Urinary bladder (tissue), 4 donors: ENCODE measurements around the gene AKAP6. TPM values are rescaled to one million over a fixed set of nuclear protein-coding genes. Genes with fewer than 3 reads are reported as not detected.

ENCODE experiments used
- DNase-seq: peaks from one replicate; pipeline ENCODE4 v3.0.0-alpha.2; 2015; ENCODE audit errors: extremely low spot score
- H3K27ac ChIP-seq: one replicate; pipeline ENCODE4 v1.5.1; 2013; ENCODE audit warnings: low read depth, mild to moderate bottlenecking, moderate library complexity
- H3K36me3 ChIP-seq: one replicate; pipeline ENCODE4 v1.6.1; 2013; ENCODE audit warnings: mild to moderate bottlenecking, moderate library complexity; ENCODE audit not compliant: insufficient read depth
- H3K4me1 ChIP-seq: one replicate; pipeline ENCODE4 v1.6.1; 2013; ENCODE audit warnings: mild to moderate bottlenecking, moderate library complexity; ENCODE audit not compliant: insufficient read depth
- H3K4me3 ChIP-seq: one replicate; pipeline ENCODE4 v1.5.1; 2013; ENCODE audit warnings: low read depth, low read length
- WGBS: extraction: QIAGEN DNeasy Blood & Tissue Kit; methylation state at CpG from one replicate; pipeline ENCODE4 v1.1.7; 2013; 5-methylcytosine and 5-hydroxymethylcytosine counted together
- polyA plus RNA-seq: library from polyadenylated mRNA; stranded (reverse); fragments of 200-250 nt; gene quantifications from one replicate; pipeline ENCODE4 v1.2.3, GENCODE V29; 2013
- total RNA-seq: library from RNA; depleted of rRNA; stranded (reverse); fragments of >200 nt; gene quantifications from one replicate; pipeline ENCODE4 v1.2.3, GENCODE V29; 2014
- donor health status: healthy with polysubstance abuse.
- donor health status: healthy.

The AKAP6 gene
- total and polyA plus RNA-seq, 2 donors: 7.3 to 43.0 TPM

DNA sequence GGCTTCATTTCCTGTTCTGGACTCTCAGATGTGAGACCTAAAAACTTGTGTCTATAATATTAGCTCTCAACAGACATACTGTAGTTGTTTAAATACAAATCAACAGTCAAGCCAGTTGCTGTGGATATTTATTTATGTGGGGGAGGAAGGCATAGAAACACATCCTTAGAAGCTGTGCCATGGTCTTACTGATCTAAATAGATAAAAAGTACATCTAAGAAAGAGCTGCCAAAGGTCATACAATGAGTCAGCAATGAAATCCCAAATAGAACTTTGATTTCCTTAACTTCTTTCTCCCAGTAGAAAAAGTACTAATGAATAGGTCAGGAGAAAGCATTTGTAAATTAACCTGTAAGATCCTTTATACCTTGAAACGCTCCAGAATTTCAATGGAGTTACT is 185.1 kb downstream of the AKAP6 start:
- no peak for DNase-seq
- Histone ChIP-seq H3K4me3 (no peak overlapping the region), H3K36me3 (no peaks in the 10 kb centered on the region), H3K27ac (no peak overlapping the region), H3K4me1 (no peaks in the 10 kb centered on the region)
- 0% methylated on average over 1 of the region's 1 CpG for WGBS

DNA sequence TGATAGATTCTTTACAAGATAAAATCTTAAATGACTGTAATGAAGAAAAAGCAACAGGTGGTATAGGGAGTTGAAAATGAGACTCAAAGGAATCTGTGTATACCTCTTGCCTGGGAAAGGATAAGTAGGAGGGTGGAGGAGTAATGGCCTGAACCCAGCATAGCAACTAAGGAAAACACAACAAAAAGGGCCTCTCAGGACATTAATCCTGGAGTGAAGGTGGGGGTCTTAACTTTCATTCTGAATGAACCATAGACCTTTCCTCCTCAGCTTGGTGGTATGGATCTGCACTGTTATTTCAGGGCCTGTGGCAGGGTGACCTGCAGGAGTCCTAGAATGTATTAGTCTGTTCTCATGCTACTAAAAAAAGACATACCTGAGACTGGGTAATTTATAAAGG is 185.6 kb downstream of the AKAP6 start:
- no peak overlapping the region for H3K4me3 ChIP-seq
- H3K27ac ChIP-seq: no peak overlapping the region
- DNase-seq: no peak
- no peaks in the 10 kb centered on the region for H3K36me3 ChIP-seq
- no peaks in the 10 kb centered on the region for H3K4me1 ChIP-seq

DNA sequence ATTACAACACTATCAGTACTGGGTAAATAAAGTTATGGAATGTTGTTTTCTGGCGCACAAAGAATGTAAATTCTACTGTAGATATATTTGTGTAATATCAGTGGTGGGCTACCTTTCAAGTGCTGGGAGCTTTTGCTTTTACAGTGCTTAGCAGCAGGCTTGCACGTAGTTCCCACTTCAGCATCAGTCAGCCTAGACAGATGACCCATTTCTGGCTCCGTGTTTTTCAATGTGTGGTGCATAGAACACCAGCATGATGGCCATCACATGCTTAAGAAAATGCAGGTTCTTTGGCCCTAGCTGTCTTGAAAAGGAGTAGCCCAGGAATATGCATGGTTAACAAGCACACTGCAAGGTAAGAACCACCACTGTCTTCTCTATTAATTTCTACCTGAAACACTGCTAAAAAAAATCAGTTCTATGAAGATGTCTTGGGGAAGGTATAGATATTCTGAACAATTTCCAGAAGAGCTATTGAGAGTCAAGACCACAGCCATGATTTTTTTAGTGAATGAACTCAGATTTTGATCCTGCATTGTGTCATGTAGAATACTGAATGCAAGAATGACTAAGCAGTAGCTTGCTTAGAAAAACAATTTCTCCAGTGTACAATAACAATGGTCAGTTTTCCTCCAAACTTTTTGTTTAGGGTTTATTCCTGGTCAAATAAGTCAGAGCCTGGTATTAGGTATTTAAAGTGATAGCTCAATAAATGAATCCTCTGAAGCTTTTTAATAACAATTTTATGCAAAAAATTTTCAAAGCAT is 195.7 kb downstream of the AKAP6 start:
- 58% methylated on average over 3 of the region's 3 CpGs for WGBS

DNA sequence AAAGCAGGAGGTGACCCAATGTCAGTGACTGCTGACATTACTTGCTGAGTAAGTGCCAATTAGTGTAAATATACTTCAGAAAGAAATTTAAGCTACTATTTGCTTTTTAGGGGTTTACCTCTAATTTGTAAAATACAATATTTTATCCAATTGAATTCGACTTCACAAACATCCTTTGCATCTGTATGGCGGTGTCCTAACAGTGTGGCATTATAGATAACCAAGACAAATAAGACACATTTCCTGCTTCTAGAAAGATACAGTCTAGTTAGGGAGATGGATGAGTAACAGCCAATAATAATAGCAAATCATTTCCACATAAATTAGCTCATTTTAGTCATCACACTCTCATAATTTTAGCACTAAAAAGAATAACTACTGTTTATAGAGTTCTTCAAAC is 196.5 kb downstream of the AKAP6 start:
- 90% methylated on average over 2 of the region's 2 CpGs for WGBS
- no peaks in the 10 kb centered on the region for H3K36me3 ChIP-seq
- no peak overlapping the region for H3K27ac ChIP-seq
- no peak for DNase-seq
- no peak overlapping the region for H3K4me3 ChIP-seq
- no peaks in the 10 kb centered on the region for H3K4me1 ChIP-seq

More for the DNA sequence above, 195.7 kb downstream of the AKAP6 start:
- Histone ChIP-seq H3K36me3 (no peaks in the 10 kb centered on the region), H3K27ac (no peak overlapping the region), H3K4me1 (no peaks in the 10 kb centered on the region), H3K4me3 (no peak overlapping the region)
- no peak for DNase-seq

DNA sequence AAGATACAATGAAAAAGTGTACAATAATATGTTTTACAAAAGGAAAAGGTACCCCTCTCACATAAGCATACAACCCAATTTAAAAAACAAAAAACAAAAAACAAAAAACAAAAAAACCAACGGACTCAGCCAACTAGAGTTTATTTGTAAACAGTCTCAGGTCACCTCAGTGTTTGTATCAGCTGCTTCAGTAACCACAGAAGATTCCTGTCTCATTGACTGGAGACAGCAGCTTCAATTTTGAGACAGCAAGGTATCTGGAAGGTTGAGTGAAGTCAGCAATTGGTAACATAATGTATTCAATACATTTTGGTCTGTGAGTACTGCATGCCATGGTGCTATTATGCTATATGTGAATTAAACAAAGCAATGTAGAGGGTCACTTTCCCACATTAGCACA is 201.7 kb downstream of the AKAP6 start:
- no peaks in the 10 kb centered on the region for H3K4me1 ChIP-seq
- no peak overlapping the region for H3K4me3 ChIP-seq
- WGBS: 35% methylated on average over 1 of the region's 1 CpG
- H3K36me3 ChIP-seq: no peaks in the 10 kb centered on the region
- H3K27ac ChIP-seq: no peak overlapping the region
- DNase-seq: no peak

DNA sequence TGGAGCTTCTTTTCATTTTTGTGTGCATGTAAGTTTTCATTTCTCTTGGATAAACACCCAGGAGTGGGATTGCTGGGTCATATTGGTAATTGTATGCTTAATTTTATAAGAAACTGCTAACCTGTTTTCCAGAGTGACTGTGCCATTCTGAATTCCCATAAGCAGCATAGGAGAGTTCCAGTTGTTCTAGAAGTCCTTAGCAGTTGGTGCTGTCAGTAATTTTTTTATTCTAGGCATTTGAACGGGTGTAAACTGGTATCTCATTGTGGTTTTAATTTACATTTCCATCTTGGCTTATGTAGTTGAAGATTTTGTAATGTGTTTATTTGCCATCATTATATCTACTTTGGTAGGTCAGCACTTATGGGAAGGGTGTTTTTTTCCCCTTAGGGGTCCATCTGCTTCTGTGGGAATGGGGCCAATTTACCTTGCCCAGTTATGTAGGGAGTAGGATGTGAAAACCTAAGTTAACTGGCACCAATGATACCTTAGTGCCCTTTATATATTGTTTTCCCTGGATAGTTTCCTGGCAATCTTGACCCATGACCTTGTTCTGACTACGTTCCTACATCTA is 202.9 kb downstream of the AKAP6 start:
- Histone ChIP-seq H3K4me1 (no peaks in the 10 kb centered on the region), H3K4me3 (no peak overlapping the region), H3K36me3 (no peaks in the 10 kb centered on the region), H3K27ac (no peak overlapping the region)
- WGBS: 70% methylated on average over 2 of the region's 2 CpGs
- no peak for DNase-seq

DNA sequence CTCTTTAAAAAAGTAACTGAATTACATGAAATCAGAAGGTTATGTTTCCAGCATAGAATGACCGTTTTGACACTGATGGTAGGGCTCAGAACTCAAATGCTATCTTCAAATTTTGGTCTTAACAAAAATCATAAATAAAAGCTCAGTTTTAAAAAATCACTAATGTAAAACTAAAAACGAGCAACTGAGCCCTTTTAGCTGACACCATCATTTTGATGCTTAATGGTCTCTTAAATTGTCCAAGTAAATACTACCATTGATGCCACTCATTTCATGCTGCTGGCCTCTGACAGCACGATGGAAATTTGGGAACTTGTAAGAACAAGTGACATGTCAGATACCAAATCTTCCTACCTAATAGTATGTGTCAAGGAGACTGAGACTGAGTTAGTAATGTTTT is 205.0 kb downstream of the AKAP6 start:
- Histone ChIP-seq H3K27ac (no peak overlapping the region), H3K4me1 (no peaks in the 10 kb centered on the region), H3K36me3 (no peaks in the 10 kb centered on the region), H3K4me3 (no peak overlapping the region)
- 79% methylated on average over 3 of the region's 3 CpGs for WGBS
- DNase-seq: no peak

DNA sequence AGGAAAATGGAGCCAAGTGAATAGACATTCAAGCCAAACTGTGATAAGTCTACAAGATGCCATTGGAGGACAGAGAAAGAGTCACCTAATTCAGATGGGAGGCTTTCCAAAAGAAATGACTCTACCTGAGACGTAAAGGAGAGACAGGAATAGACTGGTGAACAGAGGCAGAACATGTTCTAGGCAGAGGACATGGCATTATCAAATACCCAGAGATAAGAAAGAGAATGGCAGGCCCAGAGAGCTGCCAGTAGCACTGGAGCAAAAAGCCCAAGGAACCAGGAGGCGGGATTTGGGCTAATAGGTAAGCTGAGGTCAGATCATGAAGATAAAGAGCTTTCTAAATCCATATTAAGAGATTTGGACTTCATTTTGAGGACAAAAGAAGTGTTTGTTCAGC is 207.1 kb downstream of the AKAP6 start:
- no peak overlapping the region for H3K4me3 ChIP-seq
- DNase-seq: no peak
- WGBS: 89% methylated on average over 2 of the region's 2 CpGs
- H3K36me3 ChIP-seq: no peaks in the 10 kb centered on the region
- H3K4me1 ChIP-seq: no peaks in the 10 kb centered on the region
- no peak overlapping the region for H3K27ac ChIP-seq

DNA sequence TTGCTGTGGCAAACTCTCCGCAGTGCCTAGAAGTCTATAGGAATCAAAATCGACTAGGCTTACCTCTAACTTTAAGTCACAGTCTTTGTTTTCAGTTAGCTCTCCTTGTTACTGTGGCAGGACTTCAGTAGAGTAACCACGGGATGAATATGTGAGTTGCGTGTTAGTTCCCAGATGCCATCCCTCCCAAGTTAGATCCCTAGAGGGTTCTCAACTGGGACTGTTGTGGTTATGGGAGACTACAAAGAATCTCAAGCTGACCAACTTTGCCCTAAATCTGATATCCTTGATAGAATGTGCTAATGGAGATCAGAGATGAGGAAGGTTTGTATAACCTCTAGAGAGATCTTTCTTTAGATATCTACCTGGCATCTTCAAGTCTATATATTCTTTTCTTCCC is 208.1 kb downstream of the AKAP6 start:
- Histone ChIP-seq H3K4me1 (no peaks in the 10 kb centered on the region), H3K36me3 (no peaks in the 10 kb centered on the region), H3K4me3 (no peak overlapping the region), H3K27ac (no peak overlapping the region)
- WGBS: 79% methylated on average over 4 of the region's 4 CpGs
- DNase-seq: no peak

DNA sequence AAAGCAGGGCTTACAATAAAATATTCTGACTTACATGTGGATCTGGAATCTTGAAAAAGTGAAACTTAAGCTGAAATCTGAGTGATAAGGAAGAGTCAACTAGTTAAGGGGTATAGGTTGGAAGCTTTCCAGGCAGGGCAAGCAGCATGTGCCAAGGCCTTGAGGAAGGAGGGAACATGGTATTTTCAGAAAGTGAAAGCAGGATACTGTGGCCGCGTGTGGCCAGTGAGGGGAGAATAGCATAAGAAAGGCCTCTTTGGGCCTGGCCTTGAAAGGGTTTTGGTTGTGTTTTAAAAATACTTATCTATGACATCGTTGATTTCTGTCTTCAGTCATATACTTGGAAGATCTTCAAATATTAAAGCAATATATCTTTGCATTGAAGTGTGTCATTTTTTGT is 213.4 kb downstream of the AKAP6 start:
- no peak overlapping the region for H3K27ac ChIP-seq

DNA sequence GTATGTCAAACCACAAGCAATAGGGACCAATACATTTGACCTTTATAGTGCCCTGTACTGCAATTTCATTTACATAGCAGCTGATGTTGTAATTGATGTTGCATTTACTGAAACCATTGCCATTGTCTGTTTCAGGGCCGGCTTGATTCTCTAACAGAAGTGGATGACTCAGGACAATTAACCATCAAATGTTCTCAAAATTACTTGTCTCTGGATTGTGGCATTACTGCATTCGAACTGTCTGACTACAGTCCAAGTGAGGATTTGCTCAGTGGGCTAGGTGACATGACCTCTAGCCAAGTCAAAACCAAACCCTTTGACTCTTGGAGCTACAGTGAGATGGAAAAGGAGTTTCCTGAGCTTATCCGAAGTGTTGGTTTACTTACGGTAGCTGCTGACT is 216.0 kb downstream of the AKAP6 start:
- Histone ChIP-seq H3K4me1 (no peaks in the 10 kb centered on the region), H3K4me3 (no peak overlapping the region), H3K27ac (no peak overlapping the region), H3K36me3 (no peaks in the 10 kb centered on the region)
- no peak for DNase-seq
- 89% methylated on average over 4 of the region's 4 CpGs for WGBS

More for the DNA sequence above, 213.4 kb downstream of the AKAP6 start:
- Histone ChIP-seq H3K4me1 (no peaks in the 10 kb centered on the region), H3K36me3 (no peaks in the 10 kb centered on the region), H3K4me3 (no peak overlapping the region)
- DNase-seq: no peak
- WGBS: 50% methylated on average over 3 of the region's 3 CpGs

DNA sequence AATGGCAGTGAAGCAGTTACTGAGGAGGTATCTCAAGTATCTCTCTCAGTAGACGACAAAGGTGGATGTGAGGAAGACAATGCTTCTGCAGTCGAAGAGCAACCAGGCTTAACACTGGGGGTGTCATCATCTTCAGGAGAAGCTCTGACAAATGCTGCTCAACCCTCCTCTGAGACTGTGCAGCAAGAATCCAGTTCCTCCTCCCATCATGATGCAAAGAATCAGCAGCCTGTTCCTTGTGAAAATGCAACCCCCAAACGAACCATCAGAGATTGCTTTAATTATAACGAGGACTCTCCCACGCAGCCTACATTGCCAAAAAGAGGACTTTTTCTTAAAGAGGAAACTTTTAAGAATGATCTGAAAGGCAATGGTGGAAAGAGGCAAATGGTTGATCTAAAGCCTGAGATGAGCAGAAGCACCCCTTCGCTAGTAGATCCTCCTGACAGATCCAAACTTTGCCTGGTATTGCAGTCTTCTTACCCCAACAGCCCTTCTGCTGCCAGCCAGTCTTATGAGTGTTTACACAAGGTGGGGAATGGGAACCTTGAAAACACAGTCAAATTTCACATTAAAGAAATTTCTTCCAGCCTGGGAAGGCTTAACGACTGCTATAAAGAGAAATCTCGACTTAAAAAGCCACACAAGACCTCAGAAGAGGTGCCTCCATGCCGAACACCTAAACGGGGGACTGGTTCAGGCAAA is 216.6 kb downstream of the AKAP6 start:
- 61% methylated on average over 10 of the region's 10 CpGs for WGBS
- no peaks in the 10 kb centered on the region for H3K36me3 ChIP-seq
- H3K27ac ChIP-seq: no peak overlapping the region
- no peaks in the 10 kb centered on the region for H3K4me1 ChIP-seq
- DNase-seq: no peak
- no peak overlapping the region for H3K4me3 ChIP-seq

DNA sequence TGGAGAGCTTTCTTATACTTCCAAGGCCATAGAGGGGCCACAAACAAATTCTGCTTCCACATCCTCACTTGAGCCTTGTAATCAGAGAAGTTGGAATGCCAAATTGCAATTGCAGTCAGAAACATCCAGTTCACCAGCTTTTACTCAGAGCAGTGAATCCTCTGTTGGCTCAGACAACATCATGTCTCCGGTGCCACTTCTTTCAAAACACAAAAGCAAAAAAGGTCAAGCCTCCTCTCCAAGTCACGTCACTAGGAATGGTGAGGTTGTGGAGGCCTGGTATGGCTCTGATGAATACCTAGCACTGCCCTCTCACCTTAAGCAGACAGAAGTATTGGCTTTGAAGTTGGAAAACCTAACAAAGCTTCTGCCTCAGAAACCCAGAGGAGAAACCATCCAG is 217.1 kb downstream of the AKAP6 start:
- H3K27ac ChIP-seq: no peak overlapping the region
- DNase-seq: no peak
- H3K4me1 ChIP-seq: no peaks in the 10 kb centered on the region
- no peaks in the 10 kb centered on the region for H3K36me3 ChIP-seq
- WGBS: 61% methylated on average over 2 of the region's 2 CpGs
- H3K4me3 ChIP-seq: no peak overlapping the region

DNA sequence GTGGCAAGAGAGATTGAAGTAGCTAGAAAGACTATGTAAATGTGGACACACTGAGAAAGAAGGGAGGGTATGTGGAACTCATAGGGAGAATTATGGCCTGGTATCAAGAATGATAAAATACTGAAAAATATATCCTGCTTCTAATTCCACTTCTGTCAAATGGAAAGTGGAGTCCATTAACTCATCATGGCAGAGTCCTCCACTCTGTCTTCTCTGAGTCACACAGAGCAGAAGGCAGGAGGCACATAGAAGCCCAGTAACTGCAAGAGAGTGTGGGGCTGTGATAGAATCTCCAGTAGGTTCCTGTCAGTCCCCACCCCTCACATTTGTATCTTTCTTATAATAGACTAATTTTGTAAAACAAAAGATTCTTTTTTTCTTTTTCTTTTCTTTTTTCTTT is 223.7 kb downstream of the AKAP6 start:
- no peaks in the 10 kb centered on the region for H3K36me3 ChIP-seq
- no peaks in the 10 kb centered on the region for H3K4me1 ChIP-seq
- H3K27ac ChIP-seq: no peak overlapping the region
- no peak overlapping the region for H3K4me3 ChIP-seq
- DNase-seq: no peak
